Non-pigmented ciliary epithelial cell (primary cell): ENCODE measurements around the gene ZNF439.
"Not testable (repeated sequence)": the region's sequence is repeated elsewhere in the genome, so short reads cannot be mapped to it uniquely, and the experiment has no call there.

Experiments used
- DNase-seq: peaks from one replicate; pipeline ENCODE4 v3.0.0-alpha.2; 2010; ENCODE audit warnings: low read depth

The ZNF439 gene

DNA sequence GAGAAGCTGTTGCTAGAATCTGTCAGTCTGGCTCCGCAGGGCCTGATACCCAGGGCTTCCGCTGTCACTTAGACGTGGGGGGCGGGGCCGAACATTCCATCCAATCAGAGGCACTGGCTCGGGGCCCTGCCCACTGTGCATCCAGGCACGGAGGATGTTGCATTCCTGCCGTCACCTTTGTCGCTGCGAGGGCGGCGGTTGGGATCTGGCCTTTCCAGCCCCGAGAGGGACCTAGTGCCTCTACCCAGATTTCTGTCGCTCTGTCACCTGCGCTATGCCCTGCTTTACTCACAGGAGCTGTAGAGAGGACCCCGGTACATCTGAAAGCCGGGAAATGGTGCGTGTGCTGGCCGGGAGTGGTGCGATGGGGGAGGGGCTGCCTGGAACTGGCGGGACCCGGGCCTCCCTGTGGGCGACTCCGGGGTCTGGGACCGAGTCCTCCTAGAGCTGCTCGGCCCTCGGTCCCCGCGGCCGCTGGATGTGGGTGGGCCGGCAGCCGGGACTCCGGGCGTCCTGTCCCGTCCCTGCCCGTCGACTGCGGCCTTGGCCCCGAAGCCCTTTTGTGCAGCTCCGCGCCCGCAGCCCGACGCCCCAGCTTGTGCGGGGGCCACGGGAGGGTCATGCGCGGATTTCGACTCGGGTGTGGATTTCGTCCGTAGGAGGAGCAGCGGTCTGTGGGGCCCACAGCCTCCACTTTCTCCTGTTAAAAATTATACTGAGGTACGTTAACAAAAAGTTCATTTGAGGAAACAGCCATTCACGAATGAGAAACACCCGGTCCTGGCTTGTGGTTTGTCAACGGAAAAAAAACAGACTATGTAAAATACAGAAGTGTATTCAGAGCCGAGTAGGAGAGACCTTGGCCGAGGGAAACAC lies at the start of gene ZNF439:
TSS of gene ZNF439 (plus strand) at position 133 of the 876 bp plus-strand sequence. CDS start at position 275, 142 bp downstream.
- peak; percentile 15 for DNase-seq

DNA sequence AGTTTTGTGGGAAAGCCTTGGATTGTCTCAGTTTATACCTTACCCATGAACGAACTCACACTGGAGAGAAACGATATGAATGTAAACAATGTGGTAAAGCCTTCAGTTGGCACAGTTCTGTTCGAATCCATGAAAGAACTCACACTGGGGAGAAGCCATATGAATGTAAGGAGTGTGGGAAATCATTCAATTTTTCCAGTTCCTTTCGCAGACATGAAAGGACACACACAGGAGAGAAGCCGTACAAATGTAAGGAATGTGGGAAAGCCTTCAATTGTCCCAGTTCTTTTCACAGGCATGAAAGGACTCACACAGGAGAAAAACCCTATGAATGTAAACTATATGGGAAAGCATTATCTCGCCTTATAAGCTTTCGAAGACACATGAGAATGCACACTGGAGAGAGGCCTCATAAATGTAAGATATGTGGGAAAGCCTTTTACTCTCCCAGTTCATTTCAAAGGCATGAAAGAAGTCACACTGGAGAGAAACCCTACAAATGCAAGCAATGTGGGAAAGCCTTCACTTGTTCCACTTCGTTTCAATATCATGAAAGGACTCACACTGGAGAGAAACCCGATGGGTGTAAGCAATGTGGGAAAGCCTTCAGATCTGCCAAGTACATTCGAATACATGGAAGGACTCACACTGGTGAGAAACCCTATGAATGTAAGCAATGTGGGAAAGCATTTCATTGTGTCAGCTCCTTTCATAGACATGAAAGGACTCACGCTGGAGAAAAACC lies 42.0 kb upstream of the ZNF439 start:
- no peak for DNase-seq

DNA sequence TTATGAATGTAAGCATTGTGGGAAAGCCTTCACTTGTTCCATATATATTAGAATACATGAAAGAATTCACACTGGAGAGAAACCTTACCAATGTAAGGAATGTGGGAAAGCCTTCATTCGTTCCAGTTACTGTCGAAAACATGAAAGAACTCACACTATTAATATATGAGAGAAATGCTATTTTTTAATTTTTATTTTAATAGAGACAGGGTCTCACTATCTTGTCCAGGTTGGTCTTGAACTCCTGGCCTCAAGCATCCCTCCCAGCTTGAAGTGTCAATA lies 41.5 kb upstream of the ZNF439 start:
- DNase-seq: no peak

DNA sequence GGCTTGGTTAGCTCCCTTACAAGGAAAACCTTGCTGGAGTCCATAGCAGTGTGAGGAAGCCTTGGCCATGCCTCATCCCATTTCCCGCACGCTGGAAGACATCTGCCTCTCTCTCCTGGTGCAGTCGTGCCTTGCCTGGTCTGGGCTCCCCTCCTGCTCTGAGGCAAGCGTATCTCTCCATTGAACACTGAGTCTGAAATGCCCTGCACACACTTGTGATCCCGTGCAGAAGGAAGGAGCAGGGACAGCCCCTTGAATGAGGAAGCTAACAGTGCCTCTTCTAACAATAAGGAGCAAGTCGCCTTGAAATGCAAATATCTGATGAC lies 34.9 kb upstream of the ZNF439 start:
- no peak for DNase-seq

DNA sequence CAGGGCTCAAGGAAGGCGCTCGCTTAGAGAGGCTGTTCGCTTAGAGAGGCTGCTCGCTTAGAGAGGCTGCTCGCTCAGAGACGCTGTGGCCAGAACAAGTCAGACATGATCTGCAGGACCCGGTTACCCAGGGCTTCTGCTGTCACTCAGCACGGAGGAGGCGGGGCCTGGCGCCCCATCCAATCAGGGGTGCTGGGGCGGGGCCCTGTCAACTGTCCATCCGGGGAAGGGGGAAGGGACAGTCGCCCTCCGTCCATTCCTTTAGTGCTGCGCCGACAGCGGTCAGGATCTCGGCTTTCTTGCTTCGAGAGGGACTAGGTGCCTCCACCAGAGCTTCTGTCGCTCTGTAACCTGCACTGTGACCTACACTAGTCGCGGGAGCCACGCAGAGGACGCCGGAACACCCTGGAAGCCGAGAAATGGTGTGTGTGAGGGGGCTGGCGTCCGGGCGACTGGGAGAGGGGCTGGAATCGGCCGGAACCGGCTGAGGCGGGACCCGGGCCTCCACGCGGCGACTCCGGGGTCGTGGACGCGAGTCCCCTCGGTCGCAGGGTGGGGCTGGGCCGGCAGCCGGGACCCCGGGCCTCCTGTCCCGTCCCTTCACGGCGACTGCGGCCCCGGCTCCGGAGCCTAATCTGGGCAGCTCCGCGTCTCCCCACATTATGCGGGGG lies 34.4 kb upstream of the ZNF439 start, which contains the start of gene ZNF440:
TSS of gene ZNF440 (plus strand) at position 245 of the 671 bp plus-strand sequence. CDS start at position 420, 175 bp downstream.
- DNase-seq: peak; percentile 78

DNA sequence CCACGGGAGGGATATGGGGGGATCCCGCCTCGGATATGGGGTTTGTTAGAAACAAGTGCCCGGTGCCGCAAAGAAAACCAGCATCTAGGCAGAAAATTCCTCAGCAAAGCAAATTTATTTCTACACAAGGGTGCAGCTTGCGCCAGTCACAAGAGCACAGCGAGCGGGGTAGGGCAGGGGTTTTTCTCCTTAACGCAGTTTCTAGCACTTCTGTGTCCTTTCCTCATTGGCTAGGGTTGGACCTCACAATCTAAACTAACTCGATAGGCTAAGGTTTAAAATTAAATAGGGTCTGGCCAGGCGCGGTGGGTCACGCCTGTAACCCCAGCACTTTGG lies 33.9 kb upstream of the ZNF439 start:
- no peak for DNase-seq

DNA sequence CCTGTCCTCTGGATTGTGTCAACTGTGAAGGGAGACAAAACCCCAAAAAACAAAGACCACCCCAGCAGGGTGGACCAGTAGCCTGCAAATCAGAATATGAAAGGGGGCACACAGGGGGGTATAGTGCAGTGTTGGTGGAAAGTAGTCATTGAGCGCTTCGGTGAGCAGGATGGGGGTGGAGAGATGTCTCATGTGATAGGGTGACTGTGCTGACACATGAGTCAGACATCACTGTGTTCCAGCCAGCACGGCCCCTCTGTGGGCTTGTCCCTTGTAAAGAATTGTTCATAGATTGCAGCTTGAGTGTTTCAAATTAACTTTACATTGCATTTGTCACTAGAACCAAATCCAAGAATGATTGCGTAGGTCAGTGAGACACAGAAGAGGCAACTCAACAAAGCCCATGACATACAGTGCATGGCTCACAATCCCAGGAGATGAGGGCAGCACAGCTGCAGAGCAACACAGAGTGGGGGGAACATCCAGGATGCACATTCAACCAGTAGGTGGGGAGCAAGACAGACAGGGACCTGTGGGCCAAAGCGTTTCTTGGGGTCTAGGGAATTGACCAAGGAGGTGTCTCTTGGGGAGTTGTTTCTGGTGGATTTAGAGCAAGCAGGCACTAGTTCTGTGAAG lies 26.9 kb upstream of the ZNF439 start:
- no peak for DNase-seq

DNA sequence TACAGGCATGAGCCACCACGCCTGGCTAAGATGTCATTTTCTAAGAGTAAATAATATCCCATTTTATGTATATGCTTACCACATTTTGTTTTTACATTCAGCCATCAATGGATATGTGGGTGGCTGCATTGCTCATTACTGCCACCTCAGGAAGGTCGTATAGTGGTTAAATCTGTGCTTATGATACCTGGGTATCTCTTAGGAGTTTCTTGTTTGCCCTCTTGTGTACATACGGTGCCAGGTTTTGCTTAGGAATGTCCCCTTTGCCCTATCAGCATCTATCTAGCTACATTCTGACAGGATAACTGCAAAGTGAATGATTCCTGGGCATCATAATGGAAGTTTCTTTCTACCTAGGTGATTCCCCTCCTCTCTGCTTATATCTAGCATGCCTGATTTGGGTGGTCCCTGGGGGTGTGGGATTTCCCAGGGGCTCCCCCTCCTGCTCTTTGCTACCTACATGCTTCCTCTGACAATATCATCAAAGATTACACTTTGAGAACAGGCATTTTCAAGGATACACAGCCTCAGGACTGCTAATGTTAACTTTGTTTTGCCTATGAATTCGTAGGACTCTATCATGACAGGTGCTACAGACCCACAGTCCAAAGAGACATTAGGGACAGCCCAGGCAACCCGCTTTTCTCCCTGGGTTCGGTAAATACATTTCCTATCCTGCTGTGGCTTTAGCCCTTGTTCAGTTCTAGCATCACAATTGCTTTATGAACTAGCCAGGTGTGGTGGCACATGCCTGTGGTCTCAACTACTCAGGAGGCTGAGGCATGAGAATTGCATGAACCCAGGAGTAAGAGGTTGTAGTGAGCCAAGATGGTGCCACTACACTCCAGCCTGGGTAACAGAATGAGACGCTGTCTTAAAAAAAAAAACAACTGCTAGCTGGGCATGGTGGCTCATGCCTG lies 19.3 kb upstream of the ZNF439 start:
- DNase-seq: not testable (repeated sequence)

DNA sequence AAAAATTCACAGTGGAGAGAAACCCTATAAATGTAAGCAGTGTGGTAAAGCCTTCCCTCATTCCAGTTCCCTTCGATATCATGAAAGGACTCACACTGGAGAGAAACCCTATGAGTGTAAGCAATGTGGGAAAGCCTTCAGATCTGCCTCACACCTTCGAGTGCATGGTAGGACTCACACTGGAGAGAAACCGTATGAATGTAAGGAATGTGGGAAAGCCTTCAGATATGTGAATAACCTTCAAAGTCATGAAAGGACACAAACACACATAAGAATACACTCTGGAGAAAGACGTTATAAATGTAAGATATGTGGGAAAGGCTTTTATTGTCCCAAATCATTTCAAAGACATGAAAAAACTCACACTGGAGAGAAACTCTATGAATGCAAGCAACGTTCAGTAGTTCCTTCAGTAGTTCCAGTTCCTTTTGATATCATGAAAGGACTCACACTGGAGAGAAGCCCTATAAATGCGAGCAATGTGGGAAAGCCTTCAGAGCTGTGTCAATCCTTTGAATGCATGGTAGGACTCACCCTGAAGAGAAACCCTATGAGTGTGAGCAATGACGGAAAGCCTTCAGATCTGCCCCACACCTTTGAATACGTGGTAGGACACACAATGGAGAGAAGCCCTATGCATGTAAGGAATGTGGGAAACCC lies 16.1 kb upstream of the ZNF439 start:
- no peak for DNase-seq

DNA sequence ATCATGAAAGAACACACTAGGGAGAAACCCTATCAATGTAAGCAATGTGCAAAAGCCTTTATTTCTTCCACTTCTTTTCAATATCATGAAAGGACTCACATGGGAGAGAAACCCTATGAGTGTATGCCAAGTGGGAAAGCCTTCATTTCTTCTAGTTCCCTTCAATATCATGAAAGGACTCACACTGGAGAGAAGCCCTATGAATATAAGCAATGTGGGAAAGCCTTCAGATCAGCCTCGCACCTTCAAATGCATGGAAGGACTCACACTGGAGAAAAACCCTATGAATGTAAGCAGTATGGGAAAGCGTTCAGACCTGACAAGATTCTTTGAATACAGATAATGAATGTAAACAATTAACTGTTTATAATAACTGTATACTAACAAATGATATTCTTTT lies 15.0 kb upstream of the ZNF439 start:
- no peak for DNase-seq

DNA sequence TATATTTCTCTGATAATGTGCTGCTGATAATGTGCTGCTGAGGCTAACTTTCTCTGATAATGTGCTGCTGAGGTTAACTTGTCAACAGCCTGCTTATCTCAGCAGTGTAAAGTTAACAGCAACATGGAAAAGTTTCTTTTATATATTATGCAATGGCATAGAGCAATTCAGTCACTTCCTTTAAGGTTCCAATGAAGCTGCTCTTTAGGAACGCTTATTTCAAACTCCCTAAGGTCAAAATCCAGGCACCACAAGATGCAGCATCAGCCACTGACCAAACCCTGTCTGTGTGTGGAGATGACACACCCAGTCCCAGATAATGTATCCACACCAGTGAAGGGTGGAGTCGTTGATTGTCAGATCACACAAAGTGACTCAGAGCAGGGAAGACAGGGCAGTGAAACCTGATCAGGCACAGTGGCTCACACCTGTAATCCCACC lies 12.9 kb upstream of the ZNF439 start:
- not testable (repeated sequence) for DNase-seq

DNA sequence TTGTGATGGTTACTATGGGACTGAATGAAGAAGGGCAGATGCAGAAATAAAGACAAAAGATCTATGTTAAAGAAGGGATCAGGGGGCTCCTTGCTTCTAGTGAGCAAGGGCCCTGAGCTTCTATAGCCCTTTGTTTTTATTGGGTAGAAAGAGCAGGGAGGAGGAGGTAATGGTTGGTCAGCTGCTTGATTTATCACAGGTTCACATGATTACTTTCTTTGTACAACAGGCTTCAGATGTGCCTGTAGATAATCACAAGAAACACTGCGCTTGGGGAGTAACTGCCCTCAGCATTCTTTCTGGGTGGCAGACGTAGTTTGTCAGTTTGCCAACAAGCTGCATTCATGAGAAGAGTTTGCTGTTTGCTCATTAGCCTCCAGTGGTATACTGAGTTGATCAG lies 4.8 kb upstream of the ZNF439 start:
- DNase-seq: no peak

DNA sequence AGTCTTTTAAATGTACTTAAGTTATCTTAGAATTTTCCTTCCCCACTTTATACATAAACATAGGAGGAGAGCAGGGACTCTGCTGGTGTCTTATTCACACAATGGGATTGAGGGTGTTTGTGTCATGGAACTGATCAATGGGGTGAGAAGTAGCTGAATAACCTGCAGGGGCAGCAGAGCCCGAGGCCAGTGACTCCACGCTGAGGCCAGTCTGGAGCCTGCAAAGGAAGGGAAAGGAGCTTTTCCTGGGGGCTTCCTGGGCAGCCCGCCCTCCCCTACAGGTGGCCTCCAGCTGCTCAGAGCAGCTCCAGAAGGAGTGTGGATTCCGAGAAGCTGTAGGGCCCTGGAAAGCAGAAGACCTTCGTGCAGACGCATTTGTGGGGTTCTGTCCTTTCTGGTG lies 911 bp upstream of the ZNF439 start:
- not testable (repeated sequence) for DNase-seq

DNA sequence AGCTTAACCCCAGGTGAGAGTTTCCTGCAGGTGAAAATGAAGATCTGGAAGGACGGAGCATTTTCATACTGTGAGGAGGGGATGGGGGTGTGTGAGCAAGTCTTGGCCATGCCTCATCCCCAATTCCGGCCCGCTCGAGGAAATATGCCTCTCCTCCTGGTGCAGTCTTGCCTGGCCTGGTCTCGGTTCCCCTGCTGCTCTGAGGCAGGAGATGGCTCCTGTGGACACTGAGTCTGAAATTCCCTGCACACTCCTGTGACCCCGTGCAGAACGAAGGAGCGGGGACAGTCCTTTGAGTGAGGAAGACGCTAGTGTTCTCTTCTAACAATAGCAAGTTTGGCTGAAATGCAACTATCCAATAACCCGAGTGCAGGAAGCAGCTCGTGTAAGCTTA lies 329 bp upstream of the ZNF439 start:
- no peak for DNase-seq

DNA sequence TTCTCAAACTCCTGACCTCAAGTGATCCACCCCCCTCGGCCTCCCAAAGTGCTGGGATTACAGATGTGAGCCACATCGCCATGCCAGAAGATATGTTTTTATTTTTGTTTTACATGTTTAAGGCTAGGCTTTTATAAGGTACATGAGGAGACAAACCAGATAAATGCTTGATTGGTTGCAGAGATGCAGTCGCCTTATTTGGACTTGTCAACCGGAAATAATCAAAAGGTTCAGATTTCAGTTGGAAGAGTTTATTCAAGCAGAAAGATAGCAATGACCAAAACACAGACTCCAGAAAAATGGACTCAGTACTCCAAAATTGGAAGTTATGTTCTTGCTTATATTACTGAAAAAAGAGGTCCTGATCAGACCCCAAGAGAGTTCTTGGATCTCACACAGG lies 1.8 kb downstream of the ZNF439 start:
- DNase-seq: not testable (repeated sequence)

DNA sequence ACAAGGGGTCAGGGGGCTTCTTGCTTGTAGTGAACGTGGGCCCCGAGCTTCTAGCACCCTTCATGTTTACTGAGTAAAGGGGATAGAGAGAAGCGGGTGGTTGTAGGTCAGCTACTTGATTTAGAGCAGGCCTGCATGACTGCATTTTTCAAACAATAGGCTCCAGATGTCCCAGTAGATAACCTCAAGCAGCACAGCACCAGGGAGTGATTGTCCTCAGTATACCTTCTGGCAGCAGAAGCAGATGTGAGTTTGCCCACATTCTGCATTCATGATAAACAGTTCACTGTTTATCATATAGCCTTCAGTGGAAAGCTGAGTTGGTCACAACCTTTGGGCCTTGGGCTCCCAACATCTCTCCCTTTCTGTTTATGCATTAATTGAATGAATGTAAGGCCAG lies 4.8 kb downstream of the ZNF439 start:
- DNase-seq: no peak

DNA sequence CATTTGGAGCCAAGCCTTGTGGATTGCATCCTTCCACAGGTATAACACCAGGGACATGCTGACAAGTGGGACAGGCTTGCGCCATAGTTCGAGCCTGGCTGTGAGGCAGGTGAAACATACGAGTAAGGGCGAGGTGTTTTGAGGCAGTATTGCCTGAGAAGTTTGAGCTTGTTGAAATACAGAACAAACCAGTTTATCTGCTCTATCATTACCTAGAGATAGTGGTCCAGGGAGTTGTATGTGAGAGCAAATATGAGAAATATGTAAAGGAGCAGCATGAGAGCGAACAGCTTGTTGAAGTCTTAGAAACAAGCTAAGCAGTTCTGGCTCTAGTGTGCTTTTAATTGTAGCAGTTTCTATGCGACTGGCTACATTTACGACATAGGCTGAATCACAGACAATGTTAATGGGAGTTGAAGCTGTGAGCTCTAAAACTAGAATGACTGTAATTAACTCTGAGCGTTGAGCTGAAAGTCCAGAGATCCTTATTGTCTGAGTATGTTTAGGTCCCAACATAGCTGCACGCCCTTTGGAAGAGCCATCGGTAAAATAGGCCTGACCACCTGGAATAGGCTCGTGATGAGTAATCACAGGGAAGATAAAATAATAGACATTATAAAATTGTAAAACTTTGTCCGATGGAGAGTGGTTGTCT lies 8.2 kb downstream of the ZNF439 start:
- no peak for DNase-seq

DNA sequence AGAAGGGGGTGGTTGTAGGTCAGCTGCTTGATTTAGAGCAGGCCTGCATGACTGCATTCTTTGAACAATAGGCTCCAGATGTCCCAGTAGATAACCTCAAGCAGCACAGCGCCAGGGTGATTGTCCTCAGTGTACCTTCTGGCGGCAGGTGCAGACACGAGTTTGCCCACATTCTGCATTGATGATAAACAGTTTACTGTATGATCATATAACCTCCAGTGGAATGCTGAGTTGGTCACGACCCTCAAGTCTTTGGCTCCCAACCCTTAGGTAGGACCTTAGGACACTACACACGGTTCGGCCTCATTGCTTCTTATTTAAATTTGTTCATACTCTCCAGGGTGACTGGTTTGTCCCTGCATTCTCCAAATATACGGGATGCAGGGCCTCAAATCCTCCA lies 12.2 kb downstream of the ZNF439 start:
- no peak for DNase-seq

DNA sequence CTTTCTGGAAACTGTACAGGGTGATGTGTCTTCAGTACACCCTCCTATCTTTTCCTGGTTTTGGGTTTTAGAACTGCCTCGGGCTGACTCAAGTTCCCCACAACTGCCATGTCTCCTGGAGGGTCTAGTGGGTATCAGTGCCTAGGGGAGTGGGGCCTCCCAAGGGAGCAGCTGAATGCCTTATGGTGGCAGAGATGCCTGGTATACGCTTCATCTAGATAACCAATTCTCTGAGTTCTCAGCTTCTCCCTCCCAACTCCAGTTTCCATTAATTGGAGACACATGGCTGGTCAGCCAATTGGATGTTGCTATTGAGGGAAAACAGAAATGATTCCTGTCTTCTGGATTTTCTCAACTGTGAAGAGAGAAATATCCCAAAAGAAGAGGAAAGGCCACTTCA lies 12.8 kb downstream of the ZNF439 start:
- no peak for DNase-seq

DNA sequence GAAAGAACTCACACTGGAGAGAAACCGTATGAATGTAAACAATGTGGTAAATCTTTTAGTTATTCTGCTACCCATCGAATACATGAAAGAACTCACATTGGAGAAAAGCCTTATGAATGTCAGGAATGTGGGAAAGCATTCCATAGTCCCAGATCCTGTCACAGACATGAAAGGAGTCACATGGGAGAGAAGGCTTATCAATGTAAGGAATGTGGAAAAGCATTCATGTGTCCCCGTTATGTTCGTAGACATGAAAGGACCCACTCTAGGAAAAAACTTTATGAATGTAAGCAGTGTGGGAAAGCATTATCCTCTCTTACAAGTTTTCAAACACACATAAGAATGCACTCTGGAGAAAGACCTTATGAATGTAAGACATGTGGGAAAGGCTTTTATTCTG lies 19.2 kb downstream of the ZNF439 start:
- not testable (repeated sequence) for DNase-seq
